Stimulated activated CD4-positive, alpha-beta T cell treated with anti-CD3 and anti-CD28 coated beads, Interleukin-1b, Interleukin-23, amount 100 ng/mL, for 24 hours (primary cell): Measurements from ENCODE around the gene WDFY4.

Source experiments
- DNase-seq, 4 experiments: peaks; one replicate each; pipeline ENCODE4 v3.0.0-alpha.2; 2020; ENCODE audit warnings: low read depth in 4 of 4, low spot score in 1 of 4

Gene WDFY4

DNA sequence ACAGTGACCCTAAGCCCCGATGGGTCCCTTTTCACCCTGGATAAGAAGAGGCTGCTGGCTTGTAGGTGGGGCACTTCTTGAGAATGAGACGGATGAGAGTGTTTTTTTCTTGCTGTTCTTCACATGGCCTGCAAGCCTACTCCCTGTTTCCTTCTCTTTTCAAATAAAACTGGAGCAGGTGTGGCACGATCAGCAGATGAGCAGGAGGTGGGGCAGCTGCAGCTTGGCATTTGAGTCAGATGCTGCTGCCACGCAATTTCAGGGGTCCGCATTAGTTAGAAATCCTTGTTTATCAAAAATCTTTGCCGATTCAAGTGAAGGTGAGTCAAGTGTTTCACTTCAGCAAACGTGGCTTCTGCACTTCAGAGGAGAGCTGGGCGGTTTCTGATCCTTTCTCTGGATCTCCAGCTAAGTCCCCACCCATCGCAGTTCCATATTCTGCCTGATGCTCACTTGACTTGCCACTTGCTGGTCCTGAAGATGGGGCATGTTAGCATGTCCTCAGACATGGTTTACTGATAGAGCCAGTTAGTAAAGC, 20.8 kb downstream of the WDFY4 start:
- DNase-seq: no peak

DNA sequence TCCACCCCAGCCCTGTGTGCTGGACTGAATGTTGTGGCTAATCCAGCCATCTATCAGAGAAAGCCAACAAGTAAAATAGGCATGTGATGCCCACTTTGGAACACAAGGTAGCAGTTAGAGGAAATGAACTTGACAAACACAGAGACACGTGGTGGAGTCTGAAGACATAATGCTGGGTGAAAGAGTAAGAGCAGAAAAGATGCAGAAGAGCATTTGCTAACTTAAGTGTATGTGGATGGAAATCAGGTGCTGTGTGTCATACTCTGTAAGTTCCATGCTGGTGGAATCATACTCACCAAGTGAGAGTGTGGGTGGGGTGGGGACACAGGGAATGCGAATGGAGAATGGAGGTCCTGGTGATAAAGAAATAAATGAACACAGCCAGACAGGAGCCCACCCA, 22.8 kb downstream of the WDFY4 start:
- no peak for DNase-seq

DNA sequence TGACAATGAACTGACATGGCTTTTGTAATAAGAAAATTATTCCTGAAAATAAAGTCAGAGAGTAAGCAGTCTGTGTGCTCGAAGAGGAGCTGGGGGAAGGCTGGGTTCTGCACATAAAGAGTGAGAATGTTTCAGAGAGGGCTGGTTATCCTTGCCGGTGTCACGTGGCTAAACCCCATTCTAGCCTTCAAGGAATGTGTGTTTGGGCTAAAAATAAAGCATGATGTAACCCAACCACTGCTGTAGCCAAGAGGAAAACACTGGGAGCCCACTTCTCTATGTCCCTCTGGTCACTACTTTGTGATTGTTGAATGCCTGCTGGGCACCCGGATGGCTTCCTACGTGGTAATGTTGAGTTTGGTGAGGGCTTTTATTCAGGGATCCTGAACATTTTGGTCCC, 23.5 kb downstream of the WDFY4 start:
- DNase-seq: no peak

DNA sequence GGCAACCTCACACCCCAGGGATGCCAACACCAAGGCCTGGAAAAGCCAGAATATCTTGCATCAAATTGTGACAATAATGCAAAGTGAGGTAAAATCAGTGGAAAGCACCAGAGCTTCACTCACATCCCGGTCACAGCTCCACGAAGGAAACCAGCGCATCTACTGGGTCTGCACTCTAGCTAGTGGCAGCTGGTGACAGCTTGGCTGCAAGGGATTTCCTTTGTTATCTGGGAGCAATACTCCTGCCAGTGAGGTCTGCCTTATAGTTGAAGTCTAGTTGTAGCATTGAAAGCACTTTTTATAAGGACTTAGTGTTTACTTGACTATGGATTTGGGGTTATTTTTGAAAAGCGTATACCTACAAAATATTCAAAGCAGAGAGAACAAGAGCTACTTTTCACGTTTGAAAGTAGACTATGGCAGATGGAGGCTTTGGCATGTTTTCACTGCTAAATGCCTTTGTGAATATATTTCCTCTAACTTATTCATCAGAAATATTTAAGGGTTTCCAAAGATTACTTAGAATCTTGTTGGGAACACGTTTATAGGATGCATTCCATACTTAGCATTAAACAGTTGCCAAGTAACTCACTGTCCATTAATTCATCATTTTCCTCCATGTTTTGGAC, 26.1 kb downstream of the WDFY4 start:
- no peak for DNase-seq

DNA sequence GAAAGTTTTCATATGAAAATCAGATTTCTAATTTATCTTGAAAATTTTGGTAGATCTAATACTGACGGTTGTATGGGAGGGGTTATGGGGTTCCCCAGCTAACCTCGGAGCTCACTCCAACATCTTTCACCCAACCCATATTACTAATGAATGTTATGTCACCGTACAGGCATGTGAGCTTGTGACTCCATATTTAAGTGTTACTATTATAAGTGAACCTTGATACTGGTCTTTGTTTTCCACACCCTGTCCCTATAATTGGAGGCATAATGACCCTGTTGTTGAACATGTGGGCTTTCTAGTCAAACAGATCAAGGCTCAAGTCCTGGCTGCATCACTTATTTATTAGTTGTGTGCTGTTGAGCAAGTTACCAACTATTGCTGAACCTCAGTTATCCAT, 27.2 kb downstream of the WDFY4 start:
- no peak for DNase-seq

DNA sequence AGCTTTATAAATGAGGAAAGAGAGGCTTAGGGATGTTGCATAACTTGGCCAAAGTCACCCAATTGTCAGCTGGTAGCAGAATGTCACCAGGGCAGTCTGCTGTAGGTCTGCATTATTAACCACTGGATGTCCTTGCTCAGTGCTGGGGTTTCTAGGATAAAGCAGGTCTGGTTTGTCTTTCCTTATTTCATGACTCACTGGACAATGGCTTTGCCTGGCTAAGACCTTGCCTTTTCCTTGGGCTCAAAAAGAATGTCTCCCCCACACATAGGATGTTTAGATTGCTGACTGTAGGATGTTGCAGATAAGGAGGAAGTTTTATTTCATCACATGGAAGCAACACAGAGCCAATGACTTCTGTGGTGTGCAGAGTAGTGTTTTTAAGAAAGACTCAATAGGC, 29.4 kb downstream of the WDFY4 start:
- DNase-seq: no peak

DNA sequence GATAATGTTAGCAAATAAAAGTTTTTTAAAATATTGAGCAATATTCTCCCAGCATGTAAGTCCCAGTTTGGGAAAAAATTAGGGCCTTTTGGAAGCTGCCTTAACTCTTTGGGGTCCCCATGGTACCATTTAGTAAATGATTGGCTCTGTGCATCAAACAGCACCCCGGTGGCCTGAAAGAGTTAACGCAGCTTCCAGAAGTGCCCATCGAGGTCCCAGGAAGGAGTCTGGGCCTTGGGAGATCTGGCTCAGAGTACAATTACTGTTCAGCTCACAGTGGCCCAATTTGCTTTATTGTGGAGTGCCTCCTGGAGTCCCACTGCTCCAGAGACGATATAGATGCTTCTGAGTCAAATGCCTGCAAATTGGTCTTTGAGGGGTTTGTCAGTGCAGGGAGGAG, 31.7 kb downstream of the WDFY4 start:
- DNase-seq: no peak

DNA sequence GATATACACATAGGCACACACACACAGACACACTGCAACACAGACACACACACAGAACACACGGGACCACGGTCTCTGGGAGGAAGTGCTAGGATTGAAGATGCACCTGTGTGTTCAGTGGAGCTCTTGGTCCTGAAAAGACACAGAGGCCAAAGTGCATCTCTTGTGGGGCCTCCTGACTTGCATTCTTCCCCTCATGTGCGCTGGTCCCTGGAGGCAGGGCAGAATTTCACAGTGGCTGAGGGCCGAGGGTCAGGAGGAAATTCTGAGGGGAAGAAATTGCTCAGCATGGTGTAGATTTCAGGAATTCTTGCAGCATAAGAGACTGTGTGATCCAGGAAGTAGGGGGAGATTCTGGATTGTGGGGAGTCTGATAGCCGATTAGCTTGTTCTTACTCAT, 35.9 kb downstream of the WDFY4 start:
- no peak for DNase-seq

DNA sequence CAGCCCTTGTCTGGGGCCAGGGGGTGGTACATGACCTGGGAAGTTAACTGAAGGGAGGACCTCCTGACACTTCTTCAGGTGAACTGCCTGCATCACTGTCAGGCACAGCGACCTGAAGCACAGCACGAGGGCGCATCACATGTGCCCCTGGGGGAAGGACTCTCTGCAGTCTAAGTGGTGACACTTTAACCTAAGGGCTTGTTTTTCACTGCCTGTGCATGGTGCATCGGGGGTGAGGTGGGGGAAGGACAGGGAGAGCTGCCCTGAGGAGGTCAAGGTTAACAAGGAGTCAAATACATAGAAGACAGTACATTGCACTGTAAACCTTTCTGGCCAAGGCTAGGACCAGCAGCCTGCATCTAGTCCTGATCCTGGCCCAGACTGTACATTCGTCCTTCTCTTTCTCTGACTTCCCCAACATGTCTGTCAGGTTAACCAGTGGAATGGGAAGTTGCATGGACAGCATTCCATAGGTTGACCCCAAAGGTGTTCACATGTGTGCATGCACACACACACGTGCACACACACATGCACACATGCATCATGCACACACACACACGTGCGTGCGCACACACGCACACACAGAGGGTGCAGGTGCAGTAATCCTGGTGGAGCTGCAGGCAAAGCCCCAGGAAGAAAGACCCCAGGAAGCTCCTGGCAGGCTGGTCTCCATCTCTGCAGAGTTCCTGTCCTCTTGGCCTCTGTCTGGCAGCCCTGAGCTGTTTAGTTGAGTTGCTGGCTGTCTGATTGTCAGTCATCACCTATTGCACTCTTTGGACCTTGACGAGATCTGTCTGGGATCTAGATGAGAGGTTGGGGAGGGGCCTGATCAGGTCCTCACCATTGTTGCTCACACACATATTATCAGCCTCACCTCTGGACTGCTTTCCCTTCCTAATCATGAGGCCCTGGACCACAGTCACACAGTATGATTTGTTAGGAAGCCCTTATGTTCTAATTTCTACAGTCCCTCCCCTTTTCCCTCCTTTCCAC, 37.8 kb downstream of the WDFY4 start:
- DNase-seq: no peak

DNA sequence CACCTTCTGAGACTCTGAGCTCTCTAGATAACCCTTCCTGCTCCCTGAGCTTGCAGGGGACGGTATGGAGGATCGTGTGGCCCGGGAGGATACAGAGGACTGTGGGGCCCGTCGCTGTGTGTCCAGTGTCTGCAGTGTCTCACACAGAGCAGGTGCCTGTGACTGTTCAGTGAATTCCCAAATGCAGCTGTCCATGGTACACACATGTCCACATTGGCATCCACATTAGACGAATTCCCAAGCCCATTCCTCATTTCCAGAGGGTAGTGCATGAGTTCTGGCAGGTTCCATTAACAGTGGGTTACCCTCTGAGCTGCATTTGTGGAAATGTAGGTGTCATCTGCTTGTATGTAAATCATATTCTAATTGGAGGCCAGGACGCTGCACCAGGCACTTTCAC, 39.5 kb downstream of the WDFY4 start:
- DNase-seq: no peak

DNA sequence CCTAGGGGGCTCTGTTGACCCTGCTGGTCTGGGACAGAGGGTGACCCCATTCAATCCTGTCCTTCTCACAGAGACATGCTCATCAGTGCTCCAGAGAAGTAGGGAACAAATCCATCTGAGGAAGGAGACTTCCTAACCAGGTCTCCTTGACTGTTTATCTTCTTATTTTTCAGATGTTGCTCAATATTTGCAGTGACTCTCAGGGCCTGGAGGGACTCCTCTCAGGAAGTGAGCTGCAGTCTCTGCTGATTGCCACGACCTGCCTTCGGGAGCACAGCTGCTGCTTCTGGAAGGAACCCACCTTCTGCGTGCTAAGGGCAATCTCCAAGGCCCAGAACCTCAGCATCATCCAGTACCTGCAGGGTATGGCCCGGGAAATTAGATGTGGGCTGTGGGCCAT, 41.0 kb downstream of the WDFY4 start:
- no peak for DNase-seq

DNA sequence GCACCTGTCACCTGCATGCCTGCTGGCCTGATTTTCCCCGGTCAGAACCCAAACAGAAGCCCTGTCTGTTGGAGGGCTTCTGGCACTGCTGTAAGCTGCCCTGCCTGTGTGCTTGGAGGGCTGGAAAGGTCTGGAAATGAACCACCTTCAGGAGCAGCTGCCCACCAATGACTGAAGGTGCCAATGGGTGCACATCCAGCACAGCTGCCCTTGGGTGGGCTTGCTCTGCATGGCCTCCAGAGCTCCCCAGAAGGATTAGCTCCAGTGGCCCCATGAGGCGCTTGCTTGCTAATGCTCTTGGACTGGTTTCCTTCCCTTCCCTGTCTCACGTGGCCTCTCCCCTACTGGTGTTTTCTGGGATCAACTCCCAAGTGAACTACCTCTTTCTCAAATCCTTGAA, 43.2 kb downstream of the WDFY4 start:
- DNase-seq: no peak

DNA sequence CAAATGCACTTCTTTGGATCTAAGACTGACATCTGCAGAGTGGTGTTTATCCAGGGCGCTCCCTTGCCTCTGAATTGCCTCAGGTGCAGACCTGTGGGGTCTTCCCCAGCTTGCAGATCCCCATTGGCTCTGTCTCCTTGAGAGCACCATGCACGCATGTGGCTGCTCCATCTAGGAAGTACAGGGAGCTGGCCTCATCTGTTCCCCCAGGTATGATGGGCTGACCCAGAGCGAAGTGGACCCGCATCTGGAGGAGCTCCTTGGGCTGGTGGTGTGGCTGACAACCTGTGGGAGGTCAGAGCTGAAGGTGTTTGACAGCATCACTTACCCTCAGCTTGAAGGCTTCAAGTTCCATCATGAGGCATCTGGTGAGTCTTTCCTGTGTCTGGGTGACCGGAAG, 44.5 kb downstream of the WDFY4 start:
- DNase-seq: no peak

DNA sequence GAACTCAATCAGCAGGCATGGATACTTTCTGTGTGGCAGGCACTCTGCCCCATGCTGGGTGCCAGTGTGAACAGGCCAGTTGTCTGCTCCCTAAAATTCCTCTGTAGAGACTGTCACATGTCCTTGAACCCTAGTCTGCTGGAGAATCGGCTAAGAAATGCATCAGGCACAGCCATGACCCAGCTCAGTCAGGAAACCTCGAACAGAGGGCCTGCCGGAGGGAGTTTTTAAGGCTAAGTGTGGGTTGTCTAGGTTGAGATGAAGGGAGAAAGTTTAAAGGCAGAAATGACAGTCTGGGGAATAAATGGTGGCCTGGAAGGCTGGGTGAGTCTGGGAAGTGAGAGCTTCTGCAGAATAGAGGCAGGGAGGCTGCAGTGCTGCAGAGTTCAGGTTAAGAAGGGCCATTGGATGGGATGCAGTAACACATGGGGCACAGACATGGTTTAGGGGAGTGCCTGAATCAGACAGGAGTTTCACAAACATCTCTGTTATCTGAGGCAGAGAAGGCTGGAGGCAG, 45.3 kb downstream of the WDFY4 start:
- DNase-seq: no peak

DNA sequence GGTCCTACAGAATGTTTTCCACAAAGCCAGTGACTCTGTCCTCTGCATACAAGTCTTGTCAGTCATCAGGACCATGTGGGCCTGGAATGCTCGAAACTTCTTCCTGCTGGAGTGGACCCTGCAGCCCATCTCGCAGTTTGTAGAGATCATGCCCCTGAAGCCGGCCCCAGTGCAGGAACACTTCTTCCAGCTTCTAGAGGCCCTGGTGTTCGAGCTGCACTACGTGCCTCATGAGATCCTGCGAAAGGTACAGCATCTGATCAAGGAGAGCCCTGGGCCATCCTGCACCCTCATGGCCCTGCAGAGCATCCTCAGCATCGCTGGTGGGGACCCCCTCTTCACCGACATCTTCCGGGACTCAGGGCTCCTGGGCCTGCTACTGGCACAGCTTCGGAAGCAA, 46.5 kb downstream of the WDFY4 start:
- no peak for DNase-seq

DNA sequence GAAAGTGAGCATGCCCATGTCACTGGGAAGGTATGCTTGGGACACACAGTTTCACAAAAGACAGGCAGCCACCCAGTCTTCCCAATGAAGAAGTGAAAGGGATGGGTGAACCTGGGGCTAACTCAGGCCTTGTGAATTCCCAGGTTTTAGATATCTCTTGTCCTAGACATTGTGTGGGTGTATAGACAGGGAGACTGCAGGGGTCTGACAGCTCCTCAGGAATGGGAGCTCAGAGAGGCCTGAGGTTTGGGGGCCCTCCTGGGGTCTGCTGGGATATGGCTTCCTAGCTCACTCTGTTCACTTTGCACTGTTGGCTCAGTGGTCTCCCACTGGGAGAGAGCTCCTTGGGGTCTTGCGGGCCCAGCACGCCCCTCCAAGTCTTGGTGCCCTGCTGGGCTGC, 47.0 kb downstream of the WDFY4 start:
- no peak for DNase-seq

DNA sequence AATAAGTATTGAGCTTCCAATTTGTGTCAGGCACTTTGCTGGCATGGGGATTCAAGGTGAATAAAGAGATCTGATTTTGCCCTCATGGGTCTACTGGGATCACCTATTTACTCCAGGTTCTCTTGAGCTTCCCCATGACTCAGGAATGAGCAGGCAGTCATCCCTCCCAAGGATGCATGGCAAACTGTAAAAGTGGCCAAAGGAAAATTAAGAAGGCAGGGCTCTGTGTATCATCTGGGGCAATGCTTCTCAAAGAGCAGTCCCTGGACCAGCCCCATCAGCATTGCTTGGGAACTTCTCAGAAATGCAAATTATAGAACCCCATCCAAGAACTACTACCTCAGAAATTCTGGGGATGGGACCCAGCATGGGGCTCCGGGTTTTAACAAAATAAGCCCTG, 48.7 kb downstream of the WDFY4 start:
- no peak for DNase-seq

DNA sequence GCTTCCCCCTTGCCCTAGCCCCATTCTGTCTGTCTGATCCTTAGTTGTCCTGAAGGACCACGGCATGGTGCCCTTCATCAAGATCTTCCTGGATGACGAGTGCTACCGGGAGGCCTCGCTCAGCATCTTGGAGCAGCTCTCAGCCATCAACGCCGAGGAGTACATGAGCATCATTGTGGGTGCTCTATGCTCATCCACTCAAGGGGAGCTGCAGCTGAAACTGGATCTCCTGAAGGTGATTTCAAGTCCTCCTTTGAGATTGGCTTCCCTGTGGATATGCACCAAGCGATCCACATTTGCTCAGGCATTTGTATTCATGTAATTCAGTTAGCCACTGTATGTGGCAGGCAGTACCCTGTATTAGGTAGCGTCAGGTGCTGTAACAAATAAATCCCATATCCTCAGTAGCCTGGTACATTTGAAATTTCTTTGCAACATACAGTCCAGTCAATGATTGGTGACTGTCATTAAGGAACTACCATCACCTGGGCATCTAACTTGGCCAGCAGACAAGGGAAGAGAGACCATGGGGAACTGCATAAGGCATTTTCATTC, 51.2 kb downstream of the WDFY4 start:
- DNase-seq: no peak

DNA sequence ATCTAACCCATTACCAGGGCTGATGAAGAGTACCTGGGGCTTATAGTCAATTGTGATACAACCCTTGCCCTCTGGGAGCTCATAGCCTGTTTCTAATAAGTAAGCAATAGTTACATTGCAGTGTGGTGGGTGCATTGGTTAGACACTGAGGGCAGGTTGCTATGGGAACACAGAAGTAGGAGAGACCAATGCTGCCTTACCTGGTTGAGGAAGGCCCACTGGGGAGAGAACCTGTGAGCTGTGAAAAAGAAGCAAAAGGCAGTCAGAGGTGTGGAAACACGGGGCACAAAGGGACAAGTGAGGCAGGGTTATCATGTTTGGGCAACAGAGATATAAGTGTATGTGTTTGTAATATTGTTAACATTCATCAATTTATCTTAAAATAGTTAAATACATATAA, 51.9 kb downstream of the WDFY4 start:
- no peak for DNase-seq

DNA sequence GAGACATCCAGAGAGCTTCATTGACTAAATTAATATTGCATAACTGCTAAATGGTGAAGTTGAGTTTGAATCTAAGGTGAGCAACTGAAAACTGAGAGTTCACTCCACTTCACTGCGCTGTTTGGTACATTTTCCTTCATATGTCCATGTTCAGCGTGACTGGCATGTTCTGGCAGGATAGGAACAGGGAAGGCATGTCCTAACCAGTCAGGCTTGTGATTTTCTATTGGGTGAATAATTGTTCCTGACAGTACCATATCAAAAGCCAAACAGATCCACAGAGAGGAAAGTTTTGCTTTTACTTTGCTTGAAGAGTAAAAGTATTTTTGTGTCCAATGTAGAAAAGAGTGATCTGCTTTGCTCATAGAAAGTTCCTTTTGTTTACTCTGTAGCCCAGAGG, 53.2 kb downstream of the WDFY4 start:
- DNase-seq: no peak

DNA sequence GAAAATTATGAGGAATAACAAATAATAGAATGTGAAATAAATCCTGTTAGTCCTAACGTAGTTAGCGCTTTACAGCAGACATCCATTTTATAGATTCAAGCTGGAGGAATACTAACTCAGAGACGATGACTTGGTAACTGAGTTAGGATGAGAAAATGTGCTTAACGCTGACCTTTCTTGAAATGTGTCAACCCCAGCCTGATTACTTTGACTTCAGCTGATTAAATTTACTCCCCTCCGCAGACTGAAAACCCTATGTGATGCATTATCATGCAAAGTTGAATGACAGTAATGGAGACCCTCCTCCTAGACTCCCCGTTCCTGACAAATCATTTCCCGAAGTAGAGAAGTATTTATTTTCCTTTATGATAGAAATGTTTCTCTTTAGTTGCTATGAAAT, 54.5 kb downstream of the WDFY4 start:
- DNase-seq: no peak
